GM19467 (cell line): ENCODE results near the gene PNMA1.

Experiments
- ATAC-seq: cut with Tn5 transposase; IDR thresholded peaks from one replicate; pipeline ENCODE4 v1.9.1; 2021; ENCODE audit warnings: mild to moderate bottlenecking, moderate library complexity; ENCODE audit not compliant: unreplicated experiment

Gene PNMA1, protein sequence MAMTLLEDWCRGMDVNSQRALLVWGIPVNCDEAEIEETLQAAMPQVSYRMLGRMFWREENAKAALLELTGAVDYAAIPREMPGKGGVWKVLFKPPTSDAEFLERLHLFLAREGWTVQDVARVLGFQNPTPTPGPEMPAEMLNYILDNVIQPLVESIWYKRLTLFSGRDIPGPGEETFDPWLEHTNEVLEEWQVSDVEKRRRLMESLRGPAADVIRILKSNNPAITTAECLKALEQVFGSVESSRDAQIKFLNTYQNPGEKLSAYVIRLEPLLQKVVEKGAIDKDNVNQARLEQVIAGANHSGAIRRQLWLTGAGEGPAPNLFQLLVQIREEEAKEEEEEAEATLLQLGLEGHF

DNA sequence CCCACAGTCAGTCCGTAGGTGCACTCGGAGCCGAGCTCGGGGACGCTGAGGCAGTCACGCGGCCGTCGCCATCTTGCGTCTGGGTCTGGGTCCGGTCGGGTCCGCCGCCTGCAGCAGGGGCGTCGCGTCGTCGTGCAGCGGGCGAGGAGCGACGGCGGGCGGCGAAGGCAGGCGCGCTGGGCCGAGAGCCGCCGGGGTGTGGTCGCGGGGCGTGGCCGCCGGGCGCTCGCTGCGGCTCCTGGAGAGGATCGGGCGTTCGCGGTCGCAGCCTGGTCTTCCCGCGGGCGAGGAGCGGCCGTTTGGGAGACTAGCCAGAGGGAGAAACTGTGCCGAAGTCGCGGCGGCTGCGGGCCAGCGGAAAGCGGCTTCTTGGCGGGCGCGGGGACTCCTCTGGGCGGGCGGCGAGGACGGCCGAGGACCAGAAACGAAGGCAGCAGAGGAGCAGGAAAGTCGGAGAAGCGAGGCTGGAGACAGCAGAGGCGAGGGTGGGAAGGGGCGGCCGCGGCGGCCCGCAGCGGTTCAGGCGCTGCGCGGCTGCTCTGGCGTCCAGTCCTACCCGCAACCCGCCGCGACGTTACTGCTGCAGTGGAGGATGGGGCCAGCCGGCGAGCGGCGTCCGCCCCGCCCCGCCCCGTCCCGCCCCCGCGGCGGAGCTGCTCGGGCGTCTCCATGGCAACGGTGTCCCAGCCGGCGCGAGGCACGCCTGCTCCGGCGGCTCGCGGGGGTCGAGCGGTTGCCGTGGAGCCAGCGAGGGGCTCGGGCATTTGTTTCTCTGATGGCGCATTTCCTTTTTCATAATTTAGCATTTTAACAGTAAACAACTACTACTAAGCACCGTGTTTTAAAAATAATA lies at the start of gene PNMA1:
Gene PNMA1, minus strand, starts transcription at position 582 of the 853 bp plus-strand sequence. CDS start 745 bp downstream, outside the sequence.
- ATAC-seq, result peak; percentile 62

DNA sequence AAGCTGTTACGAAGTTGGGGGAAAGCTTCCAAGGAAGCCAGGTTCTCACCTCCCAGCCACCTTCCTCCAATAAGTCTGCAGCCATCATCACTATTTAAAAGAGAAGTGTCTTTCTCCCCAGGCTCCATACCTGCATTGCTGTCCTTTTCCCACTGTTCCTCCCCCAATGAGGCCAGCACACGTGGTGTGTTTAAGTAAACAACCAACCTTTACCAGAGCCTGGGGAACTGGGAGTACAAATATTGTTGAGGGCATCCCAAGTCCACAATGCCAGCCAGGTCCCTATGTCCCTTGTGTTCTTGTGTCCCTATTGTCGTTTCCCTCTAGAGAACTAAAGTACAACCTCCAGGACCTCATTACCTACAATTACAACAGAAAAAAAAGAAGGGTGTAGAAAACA lies 49.2 kb upstream of the PNMA1 start:
- ATAC-seq, result no peak

DNA sequence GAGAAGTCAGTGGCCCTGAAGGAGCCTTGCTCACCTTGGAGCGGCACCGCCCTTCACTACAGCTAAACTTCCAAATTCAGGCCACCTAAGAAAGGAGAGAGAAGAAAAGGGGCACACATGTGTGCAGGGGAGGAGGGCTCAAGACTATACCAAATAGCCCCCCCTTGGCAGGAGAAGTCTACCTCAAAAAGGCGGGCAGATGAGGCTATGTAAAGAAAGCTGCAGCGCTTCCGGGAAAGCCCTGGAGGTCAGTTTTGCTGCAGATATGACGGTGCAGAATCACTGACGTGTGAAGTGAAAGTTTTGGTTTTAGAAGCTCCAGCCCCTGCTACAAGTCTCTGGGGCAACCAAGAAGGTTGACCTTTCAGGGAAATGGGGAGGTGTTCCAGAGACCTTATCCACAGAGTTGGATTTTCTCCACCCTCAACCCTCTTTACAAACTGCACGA lies 48.2 kb upstream of the PNMA1 start:
- ATAC-seq, result no peak

GRCh38 chr14:73761618-73762355 lies 47.6 kb upstream of the PNMA1 start:
- no peak for ATAC-seq

DNA sequence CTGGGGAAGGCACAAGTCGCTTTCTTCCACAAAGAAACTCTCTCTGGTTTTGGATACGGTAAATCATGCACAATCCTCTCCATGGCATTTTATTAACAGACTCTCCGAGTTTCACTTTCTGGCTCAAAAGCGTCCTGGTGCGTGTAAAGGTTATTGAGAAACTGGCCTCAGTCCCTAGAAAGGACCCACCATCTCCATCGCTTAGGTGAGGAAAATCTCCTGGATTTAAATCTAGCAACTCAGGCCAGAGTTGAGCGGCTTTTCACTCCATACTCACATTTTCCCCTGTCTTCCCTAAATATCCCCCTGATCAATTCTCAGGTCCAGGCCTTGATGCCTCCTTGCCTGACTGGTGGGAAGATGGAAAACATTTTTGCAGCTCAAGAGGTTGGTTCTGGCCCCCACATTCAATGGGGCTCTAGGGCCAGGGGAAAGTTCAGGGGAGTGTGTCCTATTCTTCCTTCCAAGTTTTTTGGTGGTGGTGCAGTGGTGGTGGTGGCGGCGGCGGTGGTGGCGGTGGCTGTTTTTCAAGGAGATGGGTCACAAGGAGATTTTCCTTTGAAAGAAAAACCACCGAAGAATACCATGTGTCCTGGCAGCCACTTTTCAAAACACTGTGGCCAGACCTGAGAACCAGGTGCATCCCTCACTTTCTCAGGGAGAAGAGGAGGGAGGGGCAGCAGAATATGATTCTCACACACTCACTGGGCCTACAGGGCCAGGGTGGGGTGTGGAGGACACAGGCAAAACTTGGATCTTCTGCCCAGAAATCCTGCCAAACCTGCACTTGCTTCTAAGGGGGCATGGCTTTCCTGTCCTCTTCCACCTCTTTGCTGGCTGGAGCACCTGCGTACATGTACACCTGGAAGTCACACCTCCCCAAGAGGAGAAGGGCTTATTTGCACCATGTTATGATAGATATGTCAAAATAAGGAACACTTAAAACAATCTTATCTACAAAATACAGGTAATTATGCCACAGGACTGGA lies 46.7 kb upstream of the PNMA1 start:
- ATAC-seq, result no peak

GRCh38 chr14:73759714-73760597 lies 45.8 kb upstream of the PNMA1 start:
- peak; percentile 51 for ATAC-seq

DNA sequence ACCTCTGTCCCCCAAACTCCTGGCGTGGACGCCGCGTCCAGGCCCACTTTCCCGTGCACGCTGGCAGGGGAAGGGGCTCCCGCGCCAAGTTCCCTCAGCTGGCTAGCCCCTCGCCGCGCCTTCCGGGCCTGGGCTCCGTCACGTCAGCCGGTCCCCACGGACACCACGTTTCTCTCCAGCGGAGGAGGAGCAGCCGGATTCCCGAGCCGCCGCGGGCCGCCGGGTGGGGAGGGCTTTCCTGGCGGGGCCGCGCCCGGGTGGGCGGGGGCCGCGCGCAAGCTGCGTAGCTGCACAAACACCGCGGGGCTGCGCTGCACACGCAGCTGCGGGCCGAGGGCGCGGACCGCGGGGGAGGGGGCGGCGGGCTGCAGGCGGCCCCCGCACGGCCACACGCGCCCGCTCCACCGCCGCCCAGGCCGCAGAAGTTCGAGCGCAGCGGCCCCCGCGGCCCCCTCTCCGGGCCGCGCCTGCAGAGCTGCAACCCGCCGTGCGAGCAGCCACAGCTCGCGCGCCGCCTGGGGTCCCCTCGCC lies 45.1 kb upstream of the PNMA1 start:
- ATAC-seq, result no peak

DNA sequence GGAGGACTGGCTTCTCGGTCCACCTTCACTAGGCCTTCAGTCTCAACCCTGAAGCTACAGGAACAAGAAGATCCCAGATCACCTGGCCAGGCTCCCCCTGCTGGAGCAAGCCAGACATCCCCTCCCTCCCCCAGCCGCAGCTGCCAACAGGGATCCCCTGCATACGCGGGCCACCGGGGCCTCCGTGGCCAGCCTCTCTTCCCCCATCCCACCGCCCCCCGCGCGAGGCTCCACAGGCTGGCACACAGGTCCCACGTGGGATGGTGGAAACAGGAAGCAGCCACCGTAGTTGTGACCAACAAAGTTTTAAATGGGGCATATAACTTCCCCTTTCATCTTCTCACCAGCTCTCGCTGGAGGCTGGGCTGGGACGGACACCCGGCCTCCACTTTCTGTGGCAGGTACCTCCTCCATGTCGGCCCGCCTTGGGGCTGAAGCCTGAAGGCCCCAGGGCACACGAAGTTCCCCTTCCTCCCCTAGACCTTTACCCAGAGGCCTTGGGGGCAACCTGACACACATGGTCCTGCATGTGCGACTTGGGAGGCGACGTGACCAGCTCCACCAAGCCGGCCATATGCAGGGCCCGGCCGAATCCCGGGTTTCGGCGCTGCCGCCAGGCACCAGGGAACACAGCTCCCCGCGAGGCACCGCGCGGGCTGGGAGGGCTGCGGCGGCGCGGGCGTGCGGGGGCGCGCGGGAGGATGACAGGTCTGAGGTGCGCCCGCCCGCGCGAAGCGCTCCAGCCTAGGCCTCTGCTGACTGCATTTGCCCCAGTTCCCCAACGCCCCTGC lies 44.4 kb upstream of the PNMA1 start:
- ATAC-seq, result no peak

DNA sequence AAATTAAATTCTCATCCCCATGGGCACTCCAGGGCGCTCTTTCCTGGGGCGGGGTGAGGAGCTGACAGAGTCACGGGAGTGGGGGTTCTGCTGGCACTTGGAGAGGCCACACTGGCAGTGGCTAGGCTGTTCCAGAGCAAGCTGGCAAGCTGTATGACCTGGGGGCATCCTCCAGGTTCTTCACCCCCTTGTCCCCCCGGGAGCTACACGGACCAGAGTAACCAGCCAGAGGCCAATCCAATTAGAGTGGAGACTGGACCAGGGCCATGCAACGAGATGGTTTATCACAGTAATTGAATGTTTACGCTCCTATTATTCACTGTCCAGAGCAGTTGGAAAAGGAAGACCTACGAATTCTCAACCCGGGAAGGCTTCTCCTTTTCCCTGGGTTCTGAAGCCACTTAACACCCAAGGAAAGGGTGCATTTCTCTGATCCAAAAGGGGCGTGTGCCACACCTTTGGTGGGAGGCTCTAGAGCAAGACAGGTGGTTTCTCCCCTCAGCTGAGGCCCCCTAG lies 43.8 kb upstream of the PNMA1 start:
- ATAC-seq, result no peak

- no peak for ATAC-seq
Measured at GRCh38 chr14:73757381-73757780, 43.2 kb upstream of the PNMA1 start.

DNA sequence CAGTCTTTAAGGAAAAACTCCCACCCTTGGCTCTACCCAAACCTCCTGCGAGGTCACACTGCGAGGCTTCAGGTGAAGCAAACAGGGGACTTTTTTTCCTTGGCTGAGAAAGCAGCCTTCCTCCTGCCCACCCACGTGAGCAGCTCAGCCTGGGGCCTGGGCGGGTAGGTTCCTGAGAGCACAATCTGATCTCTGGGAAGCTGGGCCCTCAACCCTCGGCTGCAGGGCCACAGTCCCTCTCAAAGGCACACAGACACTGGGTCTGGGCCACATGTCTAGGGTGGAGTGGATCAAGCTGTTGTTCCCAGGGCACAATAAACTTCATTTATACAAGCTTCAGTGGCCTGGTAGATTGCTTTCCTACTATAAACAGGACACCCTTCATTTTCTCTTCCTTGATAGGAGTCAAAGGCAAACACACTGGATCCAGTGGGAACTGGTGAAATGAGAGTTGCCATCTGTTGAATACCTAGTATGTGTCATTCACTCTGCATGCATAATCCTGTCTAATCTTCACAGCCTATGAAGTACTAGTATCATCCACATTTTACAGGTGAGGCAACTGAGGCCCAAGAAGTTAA lies 41.3 kb upstream of the PNMA1 start:
- ATAC-seq, result no peak

- ATAC-seq, result no peak
Measured at GRCh38 chr14:73754911-73755360, 40.8 kb upstream of the PNMA1 start.

- peak; percentile 27 for ATAC-seq
Measured at GRCh38 chr14:73753887-73754795, 40.0 kb upstream of the PNMA1 start.

DNA sequence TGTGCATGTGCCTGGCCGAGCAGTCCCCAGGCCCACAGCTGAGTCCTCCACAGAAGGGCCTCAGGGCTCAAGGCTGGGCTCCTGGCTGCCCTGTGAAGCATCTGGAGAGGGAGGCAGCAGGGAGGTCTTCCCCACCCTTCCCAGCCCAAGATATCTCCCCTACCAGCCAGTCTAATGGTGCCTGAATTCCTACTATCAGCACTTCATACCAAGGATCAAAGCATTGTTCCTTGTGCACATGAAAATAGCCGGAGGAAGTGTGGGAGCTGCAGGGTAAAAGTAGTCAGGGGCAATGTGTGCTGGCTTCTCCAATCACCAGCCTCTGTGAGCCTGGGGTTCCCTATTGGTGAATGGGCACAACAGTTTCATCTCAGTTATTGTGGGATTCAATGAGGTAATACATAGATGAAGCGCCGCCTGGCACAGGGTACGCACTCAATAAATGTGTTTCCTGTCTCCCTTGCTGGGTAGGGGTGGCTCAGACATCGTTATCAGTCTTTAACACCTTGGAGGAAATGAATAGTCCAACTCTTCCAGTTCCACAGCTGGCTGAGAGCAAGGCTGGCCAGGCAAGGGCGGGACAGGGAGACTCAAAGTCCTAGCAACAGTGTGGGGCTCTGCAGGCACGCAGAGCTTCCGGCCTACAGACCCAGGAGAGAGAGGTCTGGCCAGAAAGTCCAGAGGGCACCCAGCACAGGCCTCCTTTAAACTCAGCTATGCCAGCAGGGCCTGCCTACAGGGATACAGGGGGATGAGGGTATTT lies 39.1 kb upstream of the PNMA1 start:
- ATAC-seq, result no peak

GRCh38 chr14:73752297-73752992 lies 38.3 kb upstream of the PNMA1 start:
- ATAC-seq, result no peak
